ENCODE results near the gene REELD1. TPM values are rescaled to one million over a fixed set of nuclear protein-coding genes. Genes with fewer than 3 reads are reported as not detected.

Gene REELD1
- total RNA-seq, 2 donors from 2014 or later, result 1.1 to 12.8 TPM

- TF ChIP-seq POLR2AphosphoS5 (IDR thresholded peaks at IDR 0.05), result no peak
- Histone ChIP-seq H3K27me3 (replicated peaks; ENCODE audit: insufficient read depth) (no peaks in the 10 kb centered on the region), H3K36me3 (no peaks in the 10 kb centered on the region), H3K4me1 (replicated peaks) (no peaks in the 10 kb centered on the region), H3K9me3 (no peaks in the 10 kb centered on the region), H3K27ac (no peak overlapping the region), H3K4me3 (no peak overlapping the region)
- intact Hi-C loops (cut with DNase I), result no loop called here
- no peak for DNase-seq (ENCODE audit: low spot score)
These were observed 20.1 kb upstream of the REELD1 start for GRCh38 chr4:146194212-146194611.

- Histone ChIP-seq H3K27me3 (replicated peaks; ENCODE audit: insufficient read depth) (no peaks in the 10 kb centered on the region), H3K27ac (no peak overlapping the region), H3K4me1 (replicated peaks) (no peaks in the 10 kb centered on the region), H3K9me3 (no peaks in the 10 kb centered on the region), H3K36me3 (no peaks in the 10 kb centered on the region), H3K4me3 (no peak overlapping the region)
- intact Hi-C loops (cut with DNase I), result no loop called here
- DNase-seq (ENCODE audit: low spot score), result no peak
- TF ChIP-seq POLR2A (IDR thresholded peaks at IDR 0.05) (no peak), POLR2AphosphoS5 (IDR thresholded peaks at IDR 0.05) (no peak)
- WGBS, result 73% methylated on average over 2 of the region's 2 CpGs
These were observed 11.7 kb upstream of the REELD1 start for GRCh38 chr4:146202665-146203064.

- TF ChIP-seq POLR2A (IDR thresholded peaks at IDR 0.05), result no peak
- no peak for TF ChIP-seq CTCF (IDR thresholded peaks at IDR 0.05)
- no peak for TF ChIP-seq POLR2AphosphoS5 (IDR thresholded peaks at IDR 0.05)
- WGBS, result 69% methylated on average over 5 of the region's 5 CpGs
- no peak for DNase-seq (ENCODE audit: low spot score)
- Histone ChIP-seq H3K9me3 (no peaks in the 10 kb centered on the region), H3K27me3 (replicated peaks; ENCODE audit: insufficient read depth) (no peaks in the 10 kb centered on the region), H3K4me1 (replicated peaks) (no peaks in the 10 kb centered on the region), H3K27ac (no peak overlapping the region), H3K4me3 (no peak overlapping the region), H3K36me3 (no peaks in the 10 kb centered on the region)
- intact Hi-C loops (cut with DNase I), result no loop called here
These were observed 6.9 kb upstream of the REELD1 start for GRCh38 chr4:146207410-146207809.

GRCh38 chr4:146210890-146211289 is 3.4 kb upstream of the REELD1 start:
- Histone ChIP-seq H3K27me3 (replicated peaks; ENCODE audit: insufficient read depth) (no peaks in the 10 kb centered on the region), H3K27ac (no peak overlapping the region), H3K9me3 (no peaks in the 10 kb centered on the region), H3K4me3 (no peak overlapping the region), H3K4me1 (replicated peaks) (no peaks in the 10 kb centered on the region), H3K36me3 (no peaks in the 10 kb centered on the region)
- DNase-seq (ENCODE audit: low spot score), result no peak
- intact Hi-C loops (cut with DNase I), result no loop called here
- TF ChIP-seq POLR2AphosphoS5 (IDR thresholded peaks at IDR 0.05) (no peak), CTCF (IDR thresholded peaks at IDR 0.05) (no peak), POLR2A (IDR thresholded peaks at IDR 0.05) (no peak)
- 47% methylated on average over 2 of the region's 2 CpGs for WGBS

- DNase-seq (ENCODE audit: low spot score), result no peak
- intact Hi-C loops (cut with DNase I), result no loop called here
- no peak for TF ChIP-seq POLR2A (IDR thresholded peaks at IDR 0.05)
- TF ChIP-seq POLR2AphosphoS5 (IDR thresholded peaks at IDR 0.05), result no peak
- TF ChIP-seq CTCF (IDR thresholded peaks at IDR 0.05), result no peak
- WGBS, result 71% methylated on average over 7 of the region's 7 CpGs
- H3K4me1 ChIP-seq (replicated peaks), result no peaks in the 10 kb centered on the region
- no peaks in the 10 kb centered on the region for H3K36me3 ChIP-seq
- no peak overlapping the region for H3K27ac ChIP-seq
- no peak overlapping the region for H3K4me3 ChIP-seq
- no peaks in the 10 kb centered on the region for H3K27me3 ChIP-seq (replicated peaks; ENCODE audit: insufficient read depth)
- H3K9me3 ChIP-seq, result no peaks in the 10 kb centered on the region
These were observed 2.9 kb upstream of the REELD1 start for GRCh38 chr4:146211440-146211839.

GRCh38 chr4:146212781-146213180 is 1.6 kb upstream of the REELD1 start:
- Histone ChIP-seq H3K27me3 (replicated peaks; ENCODE audit: insufficient read depth) (no peaks in the 10 kb centered on the region), H3K27ac (no peak overlapping the region), H3K4me3 (no peak overlapping the region), H3K9me3 (no peaks in the 10 kb centered on the region), H3K4me1 (replicated peaks) (no peaks in the 10 kb centered on the region), H3K36me3 (no peaks in the 10 kb centered on the region)
- intact Hi-C loops (cut with DNase I), result no loop called here
- TF ChIP-seq CTCF (IDR thresholded peaks at IDR 0.05) (no peak), POLR2AphosphoS5 (IDR thresholded peaks at IDR 0.05) (no peak), POLR2A (IDR thresholded peaks at IDR 0.05) (no peak)
- 89% methylated on average over 9 of the region's 9 CpGs for WGBS
- no peak for DNase-seq (ENCODE audit: low spot score)
